ENCODE data around the gene DNAJC12.

- no peak for TF ChIP-seq TAF1 (IDR thresholded peaks at IDR 0.05; ENCODE audit: low read depth, low read length)
- TF ChIP-seq CTCF (IDR thresholded peaks at IDR 0.05; ENCODE audit: control extremely low read depth in 1 of 3, insufficient read depth in 1 of 3, low read depth in 1 of 3, low read length in 3 of 3): no peak
- TF ChIP-seq BRCA1 (IDR thresholded peaks at IDR 0.05; ENCODE audit: low read depth, low read length): no peak
- TF ChIP-seq NANOG (IDR thresholded peaks at IDR 0.05; ENCODE audit: insufficient read depth, low read depth, low read length, poor library complexity, severe bottlenecking): no peak
- no peak for TF ChIP-seq SP1 (IDR thresholded peaks at IDR 0.05; ENCODE audit: low read depth, low read length)
- TF ChIP-seq CEBPB (IDR thresholded peaks at IDR 0.05; ENCODE audit: low read depth, low read length): no peak
- no peak for TF ChIP-seq TBP (IDR thresholded peaks at IDR 0.05; ENCODE audit: low read depth, low read length)
- no peak for TF ChIP-seq SUZ12 (IDR thresholded peaks at IDR 0.05; ENCODE audit: low read length)
- no peak for TF ChIP-seq RFX5 (IDR thresholded peaks at IDR 0.05; ENCODE audit: borderline replicate concordance, low read depth, low read length)
- TF ChIP-seq EZH2 (IDR thresholded peaks at IDR 0.05; ENCODE audit: low read depth, low read length, severe bottlenecking): no peak
- TF ChIP-seq PHF8 (conservative IDR thresholded peaks at IDR 0.05; ENCODE audit: low read depth, low read length): no peak
- TF ChIP-seq RAD21 (IDR thresholded peaks at IDR 0.05 in 1 of 2, conservative IDR thresholded peaks at IDR 0.05 in 1 of 2; ENCODE audit: low read depth in 2 of 2, low read length in 2 of 2): no peak
- TF ChIP-seq POLR2A (IDR thresholded peaks at IDR 0.05; ENCODE audit: control extremely low read depth in 1 of 2, low read depth in 2 of 2, low read length in 2 of 2): no peak
These were observed 29.3 kb downstream of the DNAJC12 start for GRCh38 chr10:67808704-67809103.
